GM21619 (cell line): ENCODE measurements around the gene DROSHA.
"Not testable (repeated sequence)": the region's sequence is repeated elsewhere in the genome, so short reads cannot be mapped to it uniquely, and the experiment has no call there.

ENCODE experiments used
- ATAC-seq: cut with Tn5 transposase; IDR thresholded peaks from one replicate; pipeline ENCODE4 v1.9.1; 2021; ENCODE audit not compliant: unreplicated experiment

Gene DROSHA

GRCh38 chr5:31381299-31381698 is 150.6 kb downstream of the DROSHA start:
- ATAC-seq: no peak

GRCh38 chr5:31380049-31380448 is 151.8 kb downstream of the DROSHA start:
- ATAC-seq: no peak

GRCh38 chr5:31378838-31379237 is 153.1 kb downstream of the DROSHA start:
- no peak for ATAC-seq

GRCh38 chr5:31378136-31378535 is 153.8 kb downstream of the DROSHA start:
- no peak for ATAC-seq

GRCh38 chr5:31377274-31377946 is 154.5 kb downstream of the DROSHA start:
- no peak for ATAC-seq

GRCh38 chr5:31375999-31376720 is 155.7 kb downstream of the DROSHA start:
- ATAC-seq: no peak

- no peak for ATAC-seq
These were observed 159.8 kb downstream of the DROSHA start for GRCh38 chr5:31372124-31372523.

- no peak for ATAC-seq
These were observed 165.0 kb downstream of the DROSHA start for GRCh38 chr5:31366941-31367340.

- no peak for ATAC-seq
These were observed 166.1 kb downstream of the DROSHA start for GRCh38 chr5:31365776-31366175.

- ATAC-seq: no peak
These were observed 166.8 kb downstream of the DROSHA start for GRCh38 chr5:31364881-31365636.

- ATAC-seq: no peak
These were observed 168.8 kb downstream of the DROSHA start for GRCh38 chr5:31362931-31363568.

GRCh38 chr5:31362529-31362900 is 169.4 kb downstream of the DROSHA start:
- no peak for ATAC-seq

- not testable (repeated sequence) for ATAC-seq
These were observed 170.0 kb downstream of the DROSHA start for GRCh38 chr5:31361704-31362528.

- ATAC-seq: no peak
These were observed 170.7 kb downstream of the DROSHA start for GRCh38 chr5:31361234-31361633.

- ATAC-seq: peak; percentile 57
These were observed 172.1 kb downstream of the DROSHA start for GRCh38 chr5:31359839-31360238.

GRCh38 chr5:31357038-31357437 is 174.9 kb downstream of the DROSHA start:
- no peak for ATAC-seq

- ATAC-seq: no peak
These were observed 176.6 kb downstream of the DROSHA start for GRCh38 chr5:31355337-31355736.
